GM12873 (cell line): Measurements from ENCODE around the gene SLC9A8.

Experiments
- TF ChIP-seq, protein P1 (sequence below): IDR thresholded peaks from 2 replicates; pipeline ENCODE4 v1.5.1; 2012; ENCODE audit warnings: low read depth, mild to moderate bottlenecking, moderate library complexity, low read length, control low read depth; ENCODE audit not compliant: insufficient read depth; ENCODE audit errors: missing control alignments

Gene SLC9A8

DNA sequence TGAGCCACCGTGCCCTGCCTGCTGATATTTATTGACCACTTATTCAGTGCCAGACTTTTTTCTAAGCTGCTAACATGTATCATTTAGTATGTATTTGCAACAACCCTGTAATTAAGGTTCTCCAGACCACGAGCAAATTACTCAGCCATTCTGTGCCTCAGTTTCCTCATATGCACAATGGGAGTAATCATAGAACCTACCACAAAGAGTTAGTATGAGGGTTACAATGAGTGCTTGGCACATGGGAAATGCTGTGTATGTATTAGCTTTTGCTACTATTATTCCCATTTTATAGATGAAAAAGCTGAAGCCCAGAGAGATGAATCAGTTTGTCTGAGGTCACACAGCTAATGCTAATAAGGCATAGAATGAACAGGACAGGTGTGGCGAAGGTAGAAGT lies 20.0 kb upstream of the SLC9A8 start:
- TF ChIP-seq, protein P1, sequence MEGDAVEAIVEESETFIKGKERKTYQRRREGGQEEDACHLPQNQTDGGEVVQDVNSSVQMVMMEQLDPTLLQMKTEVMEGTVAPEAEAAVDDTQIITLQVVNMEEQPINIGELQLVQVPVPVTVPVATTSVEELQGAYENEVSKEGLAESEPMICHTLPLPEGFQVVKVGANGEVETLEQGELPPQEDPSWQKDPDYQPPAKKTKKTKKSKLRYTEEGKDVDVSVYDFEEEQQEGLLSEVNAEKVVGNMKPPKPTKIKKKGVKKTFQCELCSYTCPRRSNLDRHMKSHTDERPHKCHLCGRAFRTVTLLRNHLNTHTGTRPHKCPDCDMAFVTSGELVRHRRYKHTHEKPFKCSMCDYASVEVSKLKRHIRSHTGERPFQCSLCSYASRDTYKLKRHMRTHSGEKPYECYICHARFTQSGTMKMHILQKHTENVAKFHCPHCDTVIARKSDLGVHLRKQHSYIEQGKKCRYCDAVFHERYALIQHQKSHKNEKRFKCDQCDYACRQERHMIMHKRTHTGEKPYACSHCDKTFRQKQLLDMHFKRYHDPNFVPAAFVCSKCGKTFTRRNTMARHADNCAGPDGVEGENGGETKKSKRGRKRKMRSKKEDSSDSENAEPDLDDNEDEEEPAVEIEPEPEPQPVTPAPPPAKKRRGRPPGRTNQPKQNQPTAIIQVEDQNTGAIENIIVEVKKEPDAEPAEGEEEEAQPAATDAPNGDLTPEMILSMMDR: no peak

GRCh38 chr20:49794336-49795134 lies 18.1 kb upstream of the SLC9A8 start:
- TF ChIP-seq, protein P1: no peak

- TF ChIP-seq, protein P1: no peak
These were observed 17.5 kb upstream of the SLC9A8 start for GRCh38 chr20:49795135-49795424.

DNA sequence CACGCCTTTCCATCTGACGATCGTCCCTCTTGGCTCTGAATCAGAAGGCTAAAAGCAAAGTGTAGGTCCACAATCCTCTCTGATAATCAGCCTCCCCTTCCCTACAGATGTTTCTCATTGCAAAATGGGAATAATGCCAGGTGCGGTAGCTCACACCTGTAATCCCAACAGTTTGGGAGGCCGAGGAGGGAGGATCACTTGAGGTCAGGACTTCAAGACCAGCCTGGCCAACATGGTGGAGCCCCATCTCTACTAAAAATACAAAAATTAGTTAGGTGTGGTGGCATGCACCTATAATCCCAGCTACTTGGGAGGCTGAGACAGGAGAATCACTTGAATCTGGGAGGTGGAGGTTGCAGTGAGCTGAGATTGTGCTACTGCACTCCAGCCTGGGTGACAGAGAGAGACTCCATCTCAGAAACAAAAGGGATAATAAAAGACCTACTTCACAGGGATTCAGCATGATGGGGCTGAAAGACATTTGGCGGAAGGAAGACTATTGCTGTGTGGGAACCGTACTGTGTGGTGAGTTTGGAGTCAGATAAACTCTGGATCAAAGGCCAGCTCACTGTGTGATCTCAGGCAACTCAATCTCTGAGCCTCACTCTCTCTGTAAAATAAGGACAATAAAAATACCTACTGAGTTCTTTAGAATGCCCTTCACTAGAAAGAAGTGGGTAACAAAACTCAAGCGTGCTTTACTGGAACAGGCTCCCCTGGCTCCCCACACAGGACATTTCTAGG lies 15.9 kb upstream of the SLC9A8 start:
- TF ChIP-seq, protein P1: no peak

DNA sequence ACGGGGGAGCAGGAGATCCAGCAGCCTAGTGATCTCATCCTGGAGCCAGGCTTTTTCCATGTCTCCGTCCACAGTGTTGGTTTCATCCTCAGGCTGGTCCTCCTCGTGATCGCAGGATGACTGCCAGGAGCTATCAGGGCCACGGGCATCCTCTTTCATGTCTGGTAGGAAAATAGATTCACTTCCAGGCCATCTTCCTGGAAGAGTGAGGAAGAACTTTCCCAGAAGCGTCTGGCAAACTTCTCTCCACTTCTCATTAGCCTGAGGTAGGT lies 15.3 kb upstream of the SLC9A8 start:
- TF ChIP-seq, protein P1: no peak

GRCh38 chr20:49798718-49799117 lies 13.9 kb upstream of the SLC9A8 start:
- TF ChIP-seq, protein P1: no peak

- TF ChIP-seq, protein P1: no peak
These were observed 12.9 kb upstream of the SLC9A8 start for GRCh38 chr20:49799698-49800097.
